Spleen (tissue), 11 donors: ENCODE results near the gene COBL. TPM values are rescaled to one million over a fixed set of nuclear protein-coding genes. Genes with fewer than 3 reads are reported as not detected.

Source experiments
- DNase-seq: peaks from one replicate; pipeline ENCODE4 v3.0.0-alpha.2; 2020
- H3K27ac ChIP-seq, 8 donors: fragments of 200-600 bp; sonication (generic) in 7 of 8; 1 replicate in 4 of 8; 2 replicates in 4 of 8; pipeline versions ENCODE4 v1.5.0 to v1.8.0; 2016 to 2021; ENCODE audit warnings: inconsistent platforms in 4 of 8, mild to moderate bottlenecking in 4 of 8, moderate library complexity in 1 of 8
- H3K27me3 ChIP-seq, 7 donors: fragments of 200-600 bp; sonication (generic) in 6 of 7; replicated peaks in 1 of 7; 1 replicate in 4 of 7; 2 replicates in 3 of 7; pipeline versions ENCODE4 v1.5.0 to v1.8.0; 2016 to 2021; ENCODE audit warnings: inconsistent platforms in 3 of 7, mild to moderate bottlenecking in 1 of 7
- H3K36me3 ChIP-seq, 6 donors: fragments of 200-600 bp; sonication (generic) in 5 of 6; 1 replicate in 4 of 6; 2 replicates in 2 of 6; pipeline versions ENCODE4 v1.5.0 to v1.8.0; 2016 to 2021; ENCODE audit warnings: inconsistent platforms in 2 of 6
- H3K4me1 ChIP-seq, 6 donors: fragments of 200-600 bp; sonication (generic) in 5 of 6; 1 replicate in 3 of 6; 2 replicates in 3 of 6; pipeline versions ENCODE4 v1.5.0 to v1.8.0; 2016 to 2021; ENCODE audit warnings: inconsistent platforms in 3 of 6
- H3K4me3 ChIP-seq, 8 donors: fragments of 200-600 bp; sonication (generic) in 7 of 8; 1 replicate in 4 of 8; 2 replicates in 4 of 8; pipeline versions ENCODE4 v1.5.0 to v1.8.0; 2016 to 2021; ENCODE audit warnings: inconsistent platforms in 4 of 8, mild to moderate bottlenecking in 4 of 8, moderate library complexity in 2 of 8
- H3K9me3 ChIP-seq, 8 donors: fragments of 200-600 bp; sonication (generic) in 7 of 8; 1 replicate in 4 of 8; 2 replicates in 4 of 8; pipeline versions ENCODE4 v1.5.0 to v1.8.0; 2016 to 2021; ENCODE audit warnings: inconsistent platforms in 4 of 8
- POLR2A ChIP-seq, 3 donors: fragments of 450-650 bp; IDR thresholded peaks; one replicate each; pipeline ENCODE4 v1.5.1; 2017; ENCODE audit warnings: antibody characterized with exemption in 3 of 3, mild to moderate bottlenecking in 1 of 3
- POLR2AphosphoS5 ChIP-seq, 3 donors: sonication (generic); formaldehyde crosslinking; IDR thresholded peaks; one replicate each; pipeline ENCODE4 v1.5.1; 2017; ENCODE audit warnings: antibody characterized with exemption in 3 of 3
- WGBS, 5 donors: extraction: QIAGEN DNeasy Blood & Tissue Kit in 3 of 5; methylation state at CpG; one replicate each; pipeline versions ENCODE4 v1.1.5 to v1.1.7; 2013 to 2018; 5-methylcytosine and 5-hydroxymethylcytosine counted together
- intact Hi-C: fragments of 100-400 bp; cut with DNase I; formaldehyde crosslinking; loops from one replicate; pipeline ENCODE4 v1.15.0; 2023; ENCODE audit warnings: low total_unique reads
- polyA plus RNA-seq, 3 donors: library from polyadenylated mRNA; stranded (reverse); fragments of 200-250 nt; gene quantifications; one replicate each; pipeline ENCODE4 v1.2.1, GENCODE V29; 2013
- total RNA-seq, 7 donors: library from RNA; depleted of rRNA in 3 of 7; stranded (reverse); fragments of >200 nt in 3 of 7; fragmentation: NEBNext Ultra II Directional in 4 of 7; extraction: Animal tissue kit (Norgen Biotek cat#: 25700) in 4 of 7; gene quantifications; one replicate each; pipeline versions ENCODE4 v1.1.0 to v1.2.1, GENCODE V29; 2016 to 2021
- TF ChIP-seq, protein P1 (sequence below), 11 experiments: fragments of 200-600 bp in 7 of 11; fragments of 450-650 bp in 4 of 11; sonication (generic) in 4 of 11; IDR thresholded peaks in 8 of 11; conservative IDR thresholded peaks in 3 of 11; 1 replicate in 7 of 11; 2 replicates in 4 of 11; pipeline versions ENCODE4 v1.4.0 to v1.8.0; 2016 to 2021; ENCODE audit warnings: antibody characterized with exemption in 11 of 11, inconsistent platforms in 4 of 11, mild to moderate bottlenecking in 1 of 11
- donor health status: healthy with polysubstance abuse.
- donor health status: DM: no; HTN: no; CAD: no; lungs with moderate emphysema.
- donor health status: DM: no; HTN: no; CAD: no.
- donor health status: Bipolar disorder and iron deficiency.
- donor health status: healthy.
- donor health status: DM: no; HTN: no; CAD: no.
- donor health status: DM: yes; HTN: yes; CAD: no.

Gene COBL
- total and polyA plus RNA-seq, 10 donors: 0.09 to 0.80 (median 0.57) TPM; not detected in 1

DNA sequence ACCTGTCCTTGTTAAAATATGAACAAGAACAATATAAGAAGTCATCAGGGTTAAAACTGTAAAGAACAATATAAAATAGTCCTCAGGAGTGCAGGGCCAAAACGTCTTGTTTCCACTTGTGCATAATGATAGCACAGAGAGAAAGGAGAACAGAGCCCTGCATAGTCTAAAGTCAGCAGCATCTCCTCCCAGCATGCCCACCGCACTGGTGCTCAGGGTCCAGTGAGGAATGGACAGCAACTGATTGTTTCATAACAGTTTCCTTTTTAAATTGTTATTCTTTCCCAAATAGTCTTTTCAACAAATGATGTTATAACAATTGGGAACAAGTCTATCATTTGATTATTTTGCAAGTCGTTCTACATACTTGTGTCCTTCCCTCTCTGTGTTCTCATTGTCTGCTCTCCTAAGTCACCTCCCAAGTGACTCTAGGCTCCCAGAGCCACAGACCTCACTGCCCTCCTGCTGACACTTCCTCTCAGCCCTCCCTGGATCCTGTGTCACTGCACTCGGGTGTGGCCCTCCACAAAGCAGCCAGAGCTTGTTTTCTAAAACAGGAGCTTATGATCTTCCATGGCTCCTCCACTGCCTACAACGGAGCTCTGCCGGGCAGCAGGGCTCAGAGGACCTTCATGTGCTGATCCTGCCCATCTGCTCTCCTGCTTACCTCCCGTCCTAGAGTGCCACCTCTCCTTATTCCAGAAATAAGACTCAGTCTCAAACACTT lies 27.6 kb downstream of the COBL start:
- H3K9me3 ChIP-seq: peaks cover 0 to 12% (median 7%) of the 10 kb centered on the region in 8 donors
- peaks cover 0 to 4% (median 0%) of the 10 kb centered on the region in 7 donors for H3K27me3 ChIP-seq
- no peak for DNase-seq
- TF ChIP-seq POLR2A (IDR thresholded peaks at IDR 0.05): no peak
- TF ChIP-seq, protein P1, sequence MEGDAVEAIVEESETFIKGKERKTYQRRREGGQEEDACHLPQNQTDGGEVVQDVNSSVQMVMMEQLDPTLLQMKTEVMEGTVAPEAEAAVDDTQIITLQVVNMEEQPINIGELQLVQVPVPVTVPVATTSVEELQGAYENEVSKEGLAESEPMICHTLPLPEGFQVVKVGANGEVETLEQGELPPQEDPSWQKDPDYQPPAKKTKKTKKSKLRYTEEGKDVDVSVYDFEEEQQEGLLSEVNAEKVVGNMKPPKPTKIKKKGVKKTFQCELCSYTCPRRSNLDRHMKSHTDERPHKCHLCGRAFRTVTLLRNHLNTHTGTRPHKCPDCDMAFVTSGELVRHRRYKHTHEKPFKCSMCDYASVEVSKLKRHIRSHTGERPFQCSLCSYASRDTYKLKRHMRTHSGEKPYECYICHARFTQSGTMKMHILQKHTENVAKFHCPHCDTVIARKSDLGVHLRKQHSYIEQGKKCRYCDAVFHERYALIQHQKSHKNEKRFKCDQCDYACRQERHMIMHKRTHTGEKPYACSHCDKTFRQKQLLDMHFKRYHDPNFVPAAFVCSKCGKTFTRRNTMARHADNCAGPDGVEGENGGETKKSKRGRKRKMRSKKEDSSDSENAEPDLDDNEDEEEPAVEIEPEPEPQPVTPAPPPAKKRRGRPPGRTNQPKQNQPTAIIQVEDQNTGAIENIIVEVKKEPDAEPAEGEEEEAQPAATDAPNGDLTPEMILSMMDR (IDR thresholded peaks at IDR 0.05 in 8 of 11, conservative IDR thresholded peaks at IDR 0.05 in 3 of 11): no peak
- TF ChIP-seq POLR2AphosphoS5 (IDR thresholded peaks at IDR 0.05): no peak
- H3K4me3 ChIP-seq: no peak overlapping the region
- H3K4me1 ChIP-seq: no peaks in the 10 kb centered on the region
- H3K27ac ChIP-seq: peak overlapping the region in 2 of 8 donors; percentile 33 to 43
- H3K36me3 ChIP-seq: no peaks in the 10 kb centered on the region
- WGBS, 5 donors: 47 to 58% (median 53%) methylated on average over 7 of the region's 7 CpGs
- intact Hi-C loops: no loop called here

DNA sequence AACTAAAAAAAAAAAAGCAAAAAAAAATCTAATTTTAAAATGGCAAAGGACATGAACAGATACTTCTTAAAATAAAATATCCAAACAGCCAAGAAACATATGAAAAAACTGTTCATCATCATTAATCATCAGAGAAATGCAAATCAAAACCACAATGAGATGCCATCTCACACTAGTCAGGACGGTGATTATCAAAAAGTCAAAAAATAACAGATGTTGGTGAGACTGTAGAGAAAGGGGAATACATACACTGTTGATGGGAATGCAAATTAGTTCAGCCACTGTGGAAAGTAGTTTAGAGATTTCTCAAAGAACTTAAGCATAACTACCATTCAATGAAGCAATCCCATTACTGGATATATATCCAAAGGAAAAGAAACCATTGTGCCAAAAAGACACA lies 30.2 kb downstream of the COBL start:
- intact Hi-C loops: no loop called here
- Histone ChIP-seq H3K9me3 (peaks cover 0 to 24% (median 17%) of the 10 kb centered on the region in 8 donors), H3K27me3 (peaks cover 0 to 4% (median 0%) of the 10 kb centered on the region in 7 donors), H3K4me1 (no peaks in the 10 kb centered on the region), H3K27ac (no peak overlapping the region), H3K36me3 (no peaks in the 10 kb centered on the region), H3K4me3 (no peak overlapping the region)
- WGBS, 5 donors: 57 to 78% (median 61%) methylated on average over 1 of the region's 1 CpG
- TF ChIP-seq POLR2AphosphoS5 (IDR thresholded peaks at IDR 0.05) (no peak), POLR2A (IDR thresholded peaks at IDR 0.05) (no peak)
- TF ChIP-seq, protein P1 (IDR thresholded peaks at IDR 0.05 in 8 of 11, conservative IDR thresholded peaks at IDR 0.05 in 3 of 11): no peak
- DNase-seq: no peak

DNA sequence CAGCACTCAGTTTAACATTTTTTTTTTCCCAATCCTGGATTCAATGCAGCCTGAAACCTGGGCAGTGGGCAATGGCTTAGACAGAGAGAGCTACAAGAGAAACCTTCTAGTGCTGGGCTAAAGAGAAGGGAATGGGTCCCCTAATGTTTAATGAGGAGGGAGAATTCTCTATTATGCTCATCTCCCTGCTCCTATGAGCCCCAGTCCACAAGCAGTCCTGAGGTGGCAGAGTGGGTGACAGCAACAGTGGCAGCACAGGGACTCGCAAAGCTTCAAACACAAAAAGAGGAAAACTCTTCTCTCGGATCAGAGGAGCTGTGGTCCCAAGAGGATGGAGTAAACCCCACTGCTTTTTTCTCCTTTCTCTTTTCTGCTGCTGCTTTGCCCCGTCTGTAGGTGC lies 36.5 kb downstream of the COBL start:
- Histone ChIP-seq H3K27ac (no peak overlapping the region), H3K4me1 (no peaks in the 10 kb centered on the region), H3K4me3 (no peak overlapping the region), H3K36me3 (no peaks in the 10 kb centered on the region), H3K27me3 (peaks cover 0 to 10% (median 0%) of the 10 kb centered on the region in 7 donors), H3K9me3 (peaks cover 0 to 24% (median 17%) of the 10 kb centered on the region in 8 donors)
- TF ChIP-seq POLR2A (IDR thresholded peaks at IDR 0.05) (no peak), POLR2AphosphoS5 (IDR thresholded peaks at IDR 0.05) (no peak)
- TF ChIP-seq, protein P1 (IDR thresholded peaks at IDR 0.05 in 8 of 11, conservative IDR thresholded peaks at IDR 0.05 in 3 of 11): no peak
- intact Hi-C loops: no loop called here
- no peak for DNase-seq
- WGBS, 5 donors: 56 to 77% (median 66%) methylated on average over 3 of the region's 3 CpGs

DNA sequence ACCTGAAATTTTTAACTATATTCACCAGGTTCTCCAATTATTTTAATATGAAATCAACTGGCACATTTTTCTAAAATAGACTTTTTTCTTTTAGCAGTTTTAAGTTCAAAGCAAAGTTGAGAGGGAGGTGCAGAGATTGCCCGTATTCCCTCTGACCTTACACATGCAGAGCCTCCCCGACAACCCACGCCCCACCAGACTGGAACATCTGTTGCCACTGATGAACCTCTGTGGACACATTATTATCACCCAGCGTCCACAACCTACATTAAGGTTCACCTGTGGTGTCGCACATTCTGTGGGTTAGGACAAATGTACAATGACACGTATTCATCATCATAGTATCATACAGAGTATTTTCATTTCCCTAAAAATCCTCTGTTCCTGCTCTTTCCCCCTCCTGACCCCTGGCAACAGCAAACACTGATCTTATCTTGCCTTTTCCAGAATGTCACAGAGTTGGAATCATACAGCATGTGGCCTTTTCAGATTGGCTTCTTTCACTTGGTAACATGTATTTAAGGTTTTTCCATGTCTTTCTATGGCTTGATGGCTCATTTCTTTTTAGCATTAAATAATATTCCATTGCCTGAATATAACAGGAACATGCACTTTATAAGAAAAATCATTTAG lies 37.1 kb downstream of the COBL start:
- no peak for TF ChIP-seq POLR2AphosphoS5 (IDR thresholded peaks at IDR 0.05)
- no peak for TF ChIP-seq POLR2A (IDR thresholded peaks at IDR 0.05)
- TF ChIP-seq, protein P1 (IDR thresholded peaks at IDR 0.05 in 8 of 11, conservative IDR thresholded peaks at IDR 0.05 in 3 of 11): no peak
- Histone ChIP-seq H3K27ac (no peak overlapping the region), H3K36me3 (no peaks in the 10 kb centered on the region), H3K4me1 (no peaks in the 10 kb centered on the region), H3K4me3 (no peak overlapping the region), H3K9me3 (peaks cover 0 to 18% (median 13%) of the 10 kb centered on the region in 8 donors), H3K27me3 (peaks cover 0 to 10% (median 0%) of the 10 kb centered on the region in 7 donors)
- no peak for DNase-seq
- 74 to 86% (median 81%) methylated on average over 6 of the region's 6 CpGs for WGBS, 5 donors
- intact Hi-C loops: no loop called here
